ENCODE measurements around the gene DPPA3.

DNA sequence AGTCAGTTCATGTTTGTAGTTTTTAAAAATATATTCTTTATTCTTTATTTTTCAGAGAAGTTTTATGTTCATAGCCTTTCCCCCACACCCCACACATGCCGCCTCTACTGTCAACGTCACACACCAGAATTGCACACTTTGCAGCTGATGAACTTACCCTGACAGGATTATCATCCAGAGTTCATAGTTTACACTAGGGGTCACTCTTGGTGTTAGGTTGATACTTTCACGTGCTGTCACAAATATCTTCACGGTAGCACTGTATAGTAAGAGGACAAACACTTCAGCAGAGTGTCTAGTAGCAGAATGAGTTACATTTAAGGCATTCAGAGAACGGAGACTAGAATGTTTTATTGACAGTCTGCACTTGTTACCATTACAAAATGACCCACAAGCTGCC is 5.1 kb downstream of the DPPA3 start:
- TF ChIP-seq, protein P1, sequence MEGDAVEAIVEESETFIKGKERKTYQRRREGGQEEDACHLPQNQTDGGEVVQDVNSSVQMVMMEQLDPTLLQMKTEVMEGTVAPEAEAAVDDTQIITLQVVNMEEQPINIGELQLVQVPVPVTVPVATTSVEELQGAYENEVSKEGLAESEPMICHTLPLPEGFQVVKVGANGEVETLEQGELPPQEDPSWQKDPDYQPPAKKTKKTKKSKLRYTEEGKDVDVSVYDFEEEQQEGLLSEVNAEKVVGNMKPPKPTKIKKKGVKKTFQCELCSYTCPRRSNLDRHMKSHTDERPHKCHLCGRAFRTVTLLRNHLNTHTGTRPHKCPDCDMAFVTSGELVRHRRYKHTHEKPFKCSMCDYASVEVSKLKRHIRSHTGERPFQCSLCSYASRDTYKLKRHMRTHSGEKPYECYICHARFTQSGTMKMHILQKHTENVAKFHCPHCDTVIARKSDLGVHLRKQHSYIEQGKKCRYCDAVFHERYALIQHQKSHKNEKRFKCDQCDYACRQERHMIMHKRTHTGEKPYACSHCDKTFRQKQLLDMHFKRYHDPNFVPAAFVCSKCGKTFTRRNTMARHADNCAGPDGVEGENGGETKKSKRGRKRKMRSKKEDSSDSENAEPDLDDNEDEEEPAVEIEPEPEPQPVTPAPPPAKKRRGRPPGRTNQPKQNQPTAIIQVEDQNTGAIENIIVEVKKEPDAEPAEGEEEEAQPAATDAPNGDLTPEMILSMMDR (IDR thresholded peaks at IDR 0.05) = no peak; the same call in none of the 2 replicates
- TF ChIP-seq, protein P2, sequence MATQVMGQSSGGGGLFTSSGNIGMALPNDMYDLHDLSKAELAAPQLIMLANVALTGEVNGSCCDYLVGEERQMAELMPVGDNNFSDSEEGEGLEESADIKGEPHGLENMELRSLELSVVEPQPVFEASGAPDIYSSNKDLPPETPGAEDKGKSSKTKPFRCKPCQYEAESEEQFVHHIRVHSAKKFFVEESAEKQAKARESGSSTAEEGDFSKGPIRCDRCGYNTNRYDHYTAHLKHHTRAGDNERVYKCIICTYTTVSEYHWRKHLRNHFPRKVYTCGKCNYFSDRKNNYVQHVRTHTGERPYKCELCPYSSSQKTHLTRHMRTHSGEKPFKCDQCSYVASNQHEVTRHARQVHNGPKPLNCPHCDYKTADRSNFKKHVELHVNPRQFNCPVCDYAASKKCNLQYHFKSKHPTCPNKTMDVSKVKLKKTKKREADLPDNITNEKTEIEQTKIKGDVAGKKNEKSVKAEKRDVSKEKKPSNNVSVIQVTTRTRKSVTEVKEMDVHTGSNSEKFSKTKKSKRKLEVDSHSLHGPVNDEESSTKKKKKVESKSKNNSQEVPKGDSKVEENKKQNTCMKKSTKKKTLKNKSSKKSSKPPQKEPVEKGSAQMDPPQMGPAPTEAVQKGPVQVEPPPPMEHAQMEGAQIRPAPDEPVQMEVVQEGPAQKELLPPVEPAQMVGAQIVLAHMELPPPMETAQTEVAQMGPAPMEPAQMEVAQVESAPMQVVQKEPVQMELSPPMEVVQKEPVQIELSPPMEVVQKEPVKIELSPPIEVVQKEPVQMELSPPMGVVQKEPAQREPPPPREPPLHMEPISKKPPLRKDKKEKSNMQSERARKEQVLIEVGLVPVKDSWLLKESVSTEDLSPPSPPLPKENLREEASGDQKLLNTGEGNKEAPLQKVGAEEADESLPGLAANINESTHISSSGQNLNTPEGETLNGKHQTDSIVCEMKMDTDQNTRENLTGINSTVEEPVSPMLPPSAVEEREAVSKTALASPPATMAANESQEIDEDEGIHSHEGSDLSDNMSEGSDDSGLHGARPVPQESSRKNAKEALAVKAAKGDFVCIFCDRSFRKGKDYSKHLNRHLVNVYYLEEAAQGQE (IDR thresholded peaks at IDR 0.05; ENCODE audit: insufficient read depth in 1 of 2, low read depth in 2 of 2, low read length in 1 of 2) = no peak
- no peak for TF ChIP-seq POLR2AphosphoS5 (IDR thresholded peaks at IDR 0.05; ENCODE audit: low read depth, low read length)
- no peak for TF ChIP-seq SIN3A (IDR thresholded peaks at IDR 0.05; ENCODE audit: borderline replicate concordance, insufficient read depth, low read depth, low read length)

All from Panc1 (cell line).